ENCODE results near the gene GOLGA2.
A peak's percentile ranks its signal among the peaks of the same experiment; 100 is the strongest.

Gene GOLGA2

GRCh38 chr9:128321343-128321742 is 45.5 kb upstream of the GOLGA2 start:
- peak overlapping the region; percentile 96 for H3K27ac ChIP-seq

GRCh38 chr9:128317629-128318028 is 41.8 kb upstream of the GOLGA2 start:
- TF ChIP-seq CTCF (conservative IDR thresholded peaks at IDR 0.05) (no peak), ZFX (IDR thresholded peaks at IDR 0.05) (no peak)
- no peak overlapping the region for H3K27ac ChIP-seq

More at GRCh38 chr9:128321343-128321742, 45.5 kb upstream of the GOLGA2 start:
- no peak for TF ChIP-seq CTCF (conservative IDR thresholded peaks at IDR 0.05)
- no peak for TF ChIP-seq ZFX (IDR thresholded peaks at IDR 0.05)

- TF ChIP-seq ZFX (IDR thresholded peaks at IDR 0.05) (no peak), CTCF (conservative IDR thresholded peaks at IDR 0.05) (no peak)
- no peak overlapping the region for H3K27ac ChIP-seq
Observed at GRCh38 chr9:128316421-128316820, 40.6 kb upstream of the GOLGA2 start.

- no peak for TF ChIP-seq ZFX (IDR thresholded peaks at IDR 0.05)
- no peak for TF ChIP-seq CTCF (conservative IDR thresholded peaks at IDR 0.05)
- no peak overlapping the region for H3K27ac ChIP-seq
Observed at GRCh38 chr9:128314697-128315096, 38.9 kb upstream of the GOLGA2 start.

- H3K27ac ChIP-seq = no peak overlapping the region
Observed at GRCh38 chr9:128310461-128310860, 34.7 kb upstream of the GOLGA2 start.

GRCh38 chr9:128309551-128309950 is 33.7 kb upstream of the GOLGA2 start:
- TF ChIP-seq CTCF (conservative IDR thresholded peaks at IDR 0.05) (no peak), ZFX (IDR thresholded peaks at IDR 0.05) (no peak)
- H3K27ac ChIP-seq = no peak overlapping the region

More at GRCh38 chr9:128310461-128310860, 34.7 kb upstream of the GOLGA2 start:
- TF ChIP-seq ZFX (IDR thresholded peaks at IDR 0.05) (no peak), CTCF (conservative IDR thresholded peaks at IDR 0.05) (no peak)

- no peak overlapping the region for H3K27ac ChIP-seq
- TF ChIP-seq ZFX (IDR thresholded peaks at IDR 0.05) (no peak), CTCF (conservative IDR thresholded peaks at IDR 0.05) (no peak)
Observed at GRCh38 chr9:128304971-128305288, 29.1 kb upstream of the GOLGA2 start.
